HEK293 (cell line): ENCODE results near the gene ABCB9.

Source experiments
- MZF1 ChIP-seq: fragments of 450-650 bp; formaldehyde crosslinking; IDR thresholded peaks from 2 replicates; pipeline ENCODE4 v1.5.1; 2017; ENCODE audit warnings: missing biosample characterization, missing genetic modification characterization, borderline replicate concordance
- ZNF132 ChIP-seq: fragments of 450-650 bp; formaldehyde crosslinking; IDR thresholded peaks from 2 replicates; pipeline ENCODE4 v1.5.1; 2017; ENCODE audit warnings: missing biosample characterization, missing genetic modification characterization, borderline replicate concordance
- TF ChIP-seq, protein P1 (sequence below): fragments of 450-650 bp; formaldehyde crosslinking; IDR thresholded peaks from 2 replicates; pipeline ENCODE4 v1.5.1; 2016; ENCODE audit warnings: missing biosample characterization, missing genetic modification characterization
- TF ChIP-seq, protein P2 (sequence below): fragments of 450-650 bp; formaldehyde crosslinking; conservative IDR thresholded peaks from 2 replicates; pipeline ENCODE4 v1.5.1; 2016; ENCODE audit warnings: low read depth, missing biosample characterization, missing genetic modification characterization
- TF ChIP-seq, protein P3 (sequence below): fragments of 450-650 bp; formaldehyde crosslinking; IDR thresholded peaks from 2 replicates; pipeline ENCODE4 v1.5.1; 2017; ENCODE audit warnings: missing biosample characterization, missing genetic modification characterization

DNA sequence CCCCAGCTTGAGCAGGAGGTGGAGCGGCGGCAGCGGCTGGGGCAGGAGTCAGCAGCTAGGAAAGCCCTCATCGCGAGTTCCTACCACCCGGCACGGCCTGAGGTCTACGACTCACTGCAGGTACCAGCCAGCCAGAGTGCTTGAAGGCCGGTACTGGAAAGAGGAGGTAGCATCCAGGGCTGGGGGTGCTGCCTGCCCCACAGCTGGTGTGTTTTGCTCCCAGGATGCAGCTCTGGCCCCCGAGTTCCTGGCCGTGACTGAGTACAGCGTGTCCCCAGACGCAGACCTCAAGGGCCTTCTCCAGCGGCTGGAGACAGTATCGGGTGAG lies 10.3 kb upstream of the ABCB9 start:
- TF ChIP-seq, protein P1, sequence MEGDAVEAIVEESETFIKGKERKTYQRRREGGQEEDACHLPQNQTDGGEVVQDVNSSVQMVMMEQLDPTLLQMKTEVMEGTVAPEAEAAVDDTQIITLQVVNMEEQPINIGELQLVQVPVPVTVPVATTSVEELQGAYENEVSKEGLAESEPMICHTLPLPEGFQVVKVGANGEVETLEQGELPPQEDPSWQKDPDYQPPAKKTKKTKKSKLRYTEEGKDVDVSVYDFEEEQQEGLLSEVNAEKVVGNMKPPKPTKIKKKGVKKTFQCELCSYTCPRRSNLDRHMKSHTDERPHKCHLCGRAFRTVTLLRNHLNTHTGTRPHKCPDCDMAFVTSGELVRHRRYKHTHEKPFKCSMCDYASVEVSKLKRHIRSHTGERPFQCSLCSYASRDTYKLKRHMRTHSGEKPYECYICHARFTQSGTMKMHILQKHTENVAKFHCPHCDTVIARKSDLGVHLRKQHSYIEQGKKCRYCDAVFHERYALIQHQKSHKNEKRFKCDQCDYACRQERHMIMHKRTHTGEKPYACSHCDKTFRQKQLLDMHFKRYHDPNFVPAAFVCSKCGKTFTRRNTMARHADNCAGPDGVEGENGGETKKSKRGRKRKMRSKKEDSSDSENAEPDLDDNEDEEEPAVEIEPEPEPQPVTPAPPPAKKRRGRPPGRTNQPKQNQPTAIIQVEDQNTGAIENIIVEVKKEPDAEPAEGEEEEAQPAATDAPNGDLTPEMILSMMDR (tag by site-specific recombination), result no peak
- TF ChIP-seq ZNF132 (tag by site-specific recombination) (no peak), MZF1 (tag by site-specific recombination) (no peak)
- TF ChIP-seq, protein P2, sequence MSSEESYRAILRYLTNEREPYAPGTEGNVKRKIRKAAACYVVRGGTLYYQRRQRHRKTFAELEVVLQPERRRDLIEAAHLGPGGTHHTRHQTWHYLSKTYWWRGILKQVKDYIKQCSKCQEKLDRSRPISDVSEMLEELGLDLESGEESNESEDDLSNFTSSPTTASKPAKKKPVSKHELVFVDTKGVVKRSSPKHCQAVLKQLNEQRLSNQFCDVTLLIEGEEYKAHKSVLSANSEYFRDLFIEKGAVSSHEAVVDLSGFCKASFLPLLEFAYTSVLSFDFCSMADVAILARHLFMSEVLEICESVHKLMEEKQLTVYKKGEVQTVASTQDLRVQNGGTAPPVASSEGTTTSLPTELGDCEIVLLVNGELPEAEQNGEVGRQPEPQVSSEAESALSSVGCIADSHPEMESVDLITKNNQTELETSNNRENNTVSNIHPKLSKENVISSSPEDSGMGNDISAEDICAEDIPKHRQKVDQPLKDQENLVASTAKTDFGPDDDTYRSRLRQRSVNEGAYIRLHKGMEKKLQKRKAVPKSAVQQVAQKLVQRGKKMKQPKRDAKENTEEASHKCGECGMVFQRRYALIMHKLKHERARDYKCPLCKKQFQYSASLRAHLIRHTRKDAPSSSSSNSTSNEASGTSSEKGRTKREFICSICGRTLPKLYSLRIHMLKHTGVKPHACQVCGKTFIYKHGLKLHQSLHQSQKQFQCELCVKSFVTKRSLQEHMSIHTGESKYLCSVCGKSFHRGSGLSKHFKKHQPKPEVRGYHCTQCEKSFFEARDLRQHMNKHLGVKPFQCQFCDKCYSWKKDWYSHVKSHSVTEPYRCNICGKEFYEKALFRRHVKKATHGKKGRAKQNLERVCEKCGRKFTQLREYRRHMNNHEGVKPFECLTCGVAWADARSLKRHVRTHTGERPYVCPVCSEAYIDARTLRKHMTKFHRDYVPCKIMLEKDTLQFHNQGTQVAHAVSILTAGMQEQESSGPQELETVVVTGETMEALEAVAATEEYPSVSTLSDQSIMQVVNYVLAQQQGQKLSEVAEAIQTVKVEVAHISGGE, result no peak
- TF ChIP-seq, protein P3, sequence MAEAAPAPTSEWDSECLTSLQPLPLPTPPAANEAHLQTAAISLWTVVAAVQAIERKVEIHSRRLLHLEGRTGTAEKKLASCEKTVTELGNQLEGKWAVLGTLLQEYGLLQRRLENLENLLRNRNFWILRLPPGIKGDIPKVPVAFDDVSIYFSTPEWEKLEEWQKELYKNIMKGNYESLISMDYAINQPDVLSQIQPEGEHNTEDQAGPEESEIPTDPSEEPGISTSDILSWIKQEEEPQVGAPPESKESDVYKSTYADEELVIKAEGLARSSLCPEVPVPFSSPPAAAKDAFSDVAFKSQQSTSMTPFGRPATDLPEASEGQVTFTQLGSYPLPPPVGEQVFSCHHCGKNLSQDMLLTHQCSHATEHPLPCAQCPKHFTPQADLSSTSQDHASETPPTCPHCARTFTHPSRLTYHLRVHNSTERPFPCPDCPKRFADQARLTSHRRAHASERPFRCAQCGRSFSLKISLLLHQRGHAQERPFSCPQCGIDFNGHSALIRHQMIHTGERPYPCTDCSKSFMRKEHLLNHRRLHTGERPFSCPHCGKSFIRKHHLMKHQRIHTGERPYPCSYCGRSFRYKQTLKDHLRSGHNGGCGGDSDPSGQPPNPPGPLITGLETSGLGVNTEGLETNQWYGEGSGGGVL (tag by site-specific recombination), result no peak
